Activated CD8-positive, alpha-beta T cell treated with anti-CD3 and anti-CD28 coated beads for 36 hours (primary cell): ENCODE results near the gene CD164L2. TPM values are rescaled to one million over a fixed set of nuclear protein-coding genes. Genes with fewer than 3 reads are reported as not detected.
A peak's percentile ranks its signal among the peaks of the same experiment; 100 is the strongest.

Experiments
- ATAC-seq: fragments of 200-7000 bp; cut with Tn5 transposase; one replicate; pipeline ENCODE4 v1.10.0; 2021; ENCODE audit warnings: mild to moderate bottlenecking, moderate library complexity
- CTCF ChIA-PET: fragments of 350-600 bp; sonication (Branson Sonifier 250); formaldehyde crosslinking; loops from one replicate; lab custom pipeline; 2021; ENCODE audit warnings: antibody characterized with exemption; lab: Charles Lee
- POLR2A ChIA-PET: fragments of 350-600 bp; sonication (Branson Sonifier 250); formaldehyde crosslinking; loops from one replicate; lab custom pipeline; 2021; ENCODE audit warnings: antibody characterized with exemption; lab: Charles Lee
- DNase-seq: peaks from one replicate; pipeline ENCODE4 v3.0.0-alpha.2; 2020
- H3K27ac Mint-ChIP-seq: one replicate; pipeline ENCODE4 v1.8.0; 2021; ENCODE audit warnings: mild to moderate bottlenecking, mixed read lengths
- H3K27me3 Mint-ChIP-seq: one replicate; pipeline ENCODE4 v1.8.0; 2021; ENCODE audit warnings: mixed read lengths
- H3K36me3 Mint-ChIP-seq: one replicate; pipeline ENCODE4 v1.8.0; 2021; ENCODE audit warnings: low read depth, mixed read lengths
- H3K4me1 Mint-ChIP-seq: one replicate; pipeline ENCODE4 v1.8.0; 2021; ENCODE audit warnings: low read depth, mixed read lengths
- H3K4me3 Mint-ChIP-seq: one replicate; pipeline ENCODE4 v1.8.0; 2021; ENCODE audit warnings: mild to moderate bottlenecking, moderate library complexity, mixed read lengths
- H3K9me3 Mint-ChIP-seq: one replicate; pipeline ENCODE4 v1.8.0; 2021; ENCODE audit warnings: mixed read lengths
- CTCF ChIP-seq: fragments of 200-600 bp; IDR thresholded peaks from one replicate; pipeline ENCODE4 v1.8.0; 2022; ENCODE audit warnings: antibody characterized with exemption, mild to moderate bottlenecking
- intact Hi-C: fragments of 100-400 bp; cut with micrococcal nuclease; formaldehyde crosslinking; loops from one replicate; pipeline ENCODE4 v1.10.0; 2022
- total RNA-seq, 2 experiments: library from RNA; stranded (reverse); gene quantifications; one replicate each; pipeline ENCODE4 v1.2.3, GENCODE V29; 2021

The CD164L2 gene
- total RNA-seq, 2 experiments from 2014 or later = not detected

- DNase-seq (peak; percentile 78), ATAC-seq (peak; percentile 93)
- Mint-ChIP-seq H3K27me3 (no peaks in the 10 kb centered on the region), H3K4me1 (peaks cover 47% of the 10 kb centered on the region), H3K9me3 (no peaks in the 10 kb centered on the region), H3K36me3 (peaks cover 40% of the 10 kb centered on the region), H3K27ac (peak overlapping the region; percentile 93), H3K4me3 (peak overlapping the region; percentile 48)
- TF ChIP-seq CTCF = no peak
- ChIA-PET CTCF (interaction anchor here (0.8 to 3.2 kb wide), 9 partner anchors 12 to 187 kb away, joined by 3 to 12 read pairs (median 3); partner anchors contain the start of gene WASF2), POLR2A (interaction anchor here (0.7 to 2.9 kb wide), 5 partner anchors 39 to 243 kb away, joined by 3 to 7 read pairs (median 3); partner anchors contain the start of gene AHDC1)
- intact Hi-C loops = loop anchor here (5.0 kb wide), 2 partner anchors 64 to 104 kb away; no protein-coding TSS in a partner anchor
These were observed 35.4 kb upstream of the CD164L2 start for GRCh38 chr1:27418326-27419185.

- DNase-seq (no peak), ATAC-seq (no peak)
- no peaks in the 10 kb centered on the region for H3K9me3 Mint-ChIP-seq
- H3K36me3 Mint-ChIP-seq = peaks cover 45% of the 10 kb centered on the region
- peaks cover 43% of the 10 kb centered on the region for H3K4me1 Mint-ChIP-seq
- TF ChIP-seq CTCF = no peak
- H3K27me3 Mint-ChIP-seq = no peaks in the 10 kb centered on the region
- ChIA-PET POLR2A (interaction anchor here (0.7 to 2.9 kb wide), 5 partner anchors 14 to 187 kb away, joined by 3 to 7 read pairs (median 4); partner anchors contain the start of gene AHDC1), CTCF (interaction anchor here (1.0 to 3.2 kb wide), 5 partner anchors 18 to 187 kb away, joined by 3 to 16 read pairs (median 6); partner anchors contain the start of gene WASF2)
- H3K27ac Mint-ChIP-seq = peak overlapping the region; percentile 93
- intact Hi-C loops = loop anchor here (5.0 kb wide), 2 partner anchors 65 to 105 kb away; no protein-coding TSS in a partner anchor
- no peak overlapping the region for H3K4me3 Mint-ChIP-seq
These were observed 34.6 kb upstream of the CD164L2 start for GRCh38 chr1:27417713-27418112.

GRCh38 chr1:27416387-27417111, 33.4 kb upstream of the CD164L2 start:
- Mint-ChIP-seq H3K9me3 (no peaks in the 10 kb centered on the region), H3K36me3 (peaks cover 43% of the 10 kb centered on the region), H3K27me3 (no peaks in the 10 kb centered on the region), H3K4me3 (no peak overlapping the region), H3K4me1 (peaks cover 34% of the 10 kb centered on the region), H3K27ac (peak overlapping the region; percentile 7)
- peak; percentile 64 for TF ChIP-seq CTCF
- ChIA-PET CTCF (interaction anchor here (0.7 to 5.7 kb wide), 38 partner anchors 9 to 307 kb away, joined by 3 to 36 read pairs (median 5); partner anchors contain the start of genes AHDC1, IFI6 and WASF2), POLR2A (interaction anchor here (1.6 to 2.9 kb wide), 3 partner anchors 22 to 110 kb away, joined by 4 to 12 read pairs (median 7); no protein-coding TSS in a partner anchor)
- DNase-seq (peak; percentile 71), ATAC-seq (peak; percentile 49)
- intact Hi-C loops = loop anchor here (5.0 kb wide), 2 partner anchors 66 to 106 kb away; no protein-coding TSS in a partner anchor

GRCh38 chr1:27414091-27414490, 31.0 kb upstream of the CD164L2 start:
- no peak for TF ChIP-seq CTCF
- no peak overlapping the region for H3K4me3 Mint-ChIP-seq
- H3K27me3 Mint-ChIP-seq = no peaks in the 10 kb centered on the region
- H3K36me3 Mint-ChIP-seq = peaks cover 51% of the 10 kb centered on the region
- DNase-seq = no peak
- no peak for ATAC-seq
- peak overlapping the region; percentile 40 for H3K27ac Mint-ChIP-seq
- intact Hi-C loops = no loop called here
- POLR2A ChIA-PET = interaction anchor here (1.0 to 1.6 kb wide), 3 partner anchors 9 to 68 kb away, joined by 3 to 4 read pairs (median 3); no protein-coding TSS in a partner anchor
- H3K4me1 Mint-ChIP-seq = peaks cover 26% of the 10 kb centered on the region
- CTCF ChIA-PET = interaction anchor here (0.8 to 5.7 kb wide), 7 partner anchors 12 to 194 kb away, joined by 3 to 36 read pairs (median 18); partner anchors contain the start of gene AHDC1
- H3K9me3 Mint-ChIP-seq = no peaks in the 10 kb centered on the region
